Measurements from ENCODE around the gene TBCC. TPM values are rescaled to one million over a fixed set of nuclear protein-coding genes. Genes with fewer than 3 reads are reported as not detected.

TBCC gene
- total and polyA plus RNA-seq, 2 donors from 2014 or later, result 17.6 to 21.2 TPM

GRCh38 chr6:42722497-42722896 is 23.4 kb downstream of the TBCC start, which contains the start of gene PRPH2:
PRPH2 (minus strand) TSS chr6:42722597; CDS start chr6:42722334, 263 bp downstream.
- Histone ChIP-seq H3K4me3 (ENCODE audit: low read length in 3 of 3) (no peak within 1 kb of the TSS), H3K9me3 (ENCODE audit: control insufficient read depth in 2 of 3, insufficient read depth in 1 of 3, low read length in 3 of 3) (no peaks in the 10 kb centered on the region), H3K36me3 (ENCODE audit: control insufficient read depth in 2 of 3, insufficient read depth in 3 of 3, low read length in 3 of 3) (no peaks in the 10 kb centered on the region), H3K4me1 (ENCODE audit: control insufficient read depth in 2 of 3, insufficient read depth in 2 of 3, low read depth in 1 of 3, low read length in 3 of 3) (peaks cover 0 to 1% (median 0%) of the 10 kb centered on the region in 3 donors), H3K27ac (ENCODE audit: low read depth in 2 of 2, low read length in 2 of 2) (no peak within 1 kb of the TSS), H3K9ac (ENCODE audit: low read length in 3 of 3) (no peak within 1 kb of the TSS), H3K27me3 (ENCODE audit: control insufficient read depth, insufficient read depth, low read length) (no peaks in the 10 kb centered on the region)
- no peak for DNase-seq
- TF ChIP-seq, protein P1, sequence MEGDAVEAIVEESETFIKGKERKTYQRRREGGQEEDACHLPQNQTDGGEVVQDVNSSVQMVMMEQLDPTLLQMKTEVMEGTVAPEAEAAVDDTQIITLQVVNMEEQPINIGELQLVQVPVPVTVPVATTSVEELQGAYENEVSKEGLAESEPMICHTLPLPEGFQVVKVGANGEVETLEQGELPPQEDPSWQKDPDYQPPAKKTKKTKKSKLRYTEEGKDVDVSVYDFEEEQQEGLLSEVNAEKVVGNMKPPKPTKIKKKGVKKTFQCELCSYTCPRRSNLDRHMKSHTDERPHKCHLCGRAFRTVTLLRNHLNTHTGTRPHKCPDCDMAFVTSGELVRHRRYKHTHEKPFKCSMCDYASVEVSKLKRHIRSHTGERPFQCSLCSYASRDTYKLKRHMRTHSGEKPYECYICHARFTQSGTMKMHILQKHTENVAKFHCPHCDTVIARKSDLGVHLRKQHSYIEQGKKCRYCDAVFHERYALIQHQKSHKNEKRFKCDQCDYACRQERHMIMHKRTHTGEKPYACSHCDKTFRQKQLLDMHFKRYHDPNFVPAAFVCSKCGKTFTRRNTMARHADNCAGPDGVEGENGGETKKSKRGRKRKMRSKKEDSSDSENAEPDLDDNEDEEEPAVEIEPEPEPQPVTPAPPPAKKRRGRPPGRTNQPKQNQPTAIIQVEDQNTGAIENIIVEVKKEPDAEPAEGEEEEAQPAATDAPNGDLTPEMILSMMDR (IDR thresholded peaks at IDR 0.05; ENCODE audit: borderline replicate concordance, extremely low read depth, insufficient read depth), result no peak
- no peak for FAIRE-seq
- intact Hi-C loops (cut with DNase I), result loop anchor here (10.0 kb wide), 1 partner anchor 58 kb away; no protein-coding TSS in a partner anchor

DNA sequence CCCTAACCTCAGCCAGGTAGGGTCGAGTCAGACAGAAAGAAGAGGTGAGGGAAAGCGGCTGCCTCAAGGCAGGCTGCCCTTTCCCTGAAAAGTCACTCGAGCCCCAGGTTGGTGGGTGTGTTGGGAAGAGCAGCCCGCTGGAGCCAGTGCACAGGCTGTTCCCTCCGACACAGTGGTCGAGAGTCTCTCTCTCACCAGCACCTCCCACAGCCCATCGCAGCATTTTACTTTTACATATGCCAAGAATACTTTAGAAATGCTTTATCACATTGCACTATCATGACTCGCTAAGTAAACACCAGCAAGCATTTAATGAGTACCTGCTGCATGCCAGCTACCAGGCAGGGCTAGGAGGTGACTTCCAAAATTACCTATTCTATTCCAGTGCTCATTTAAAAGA is 25.2 kb downstream of the TBCC start:
- Histone ChIP-seq H3K9me3 (ENCODE audit: control insufficient read depth in 2 of 3, insufficient read depth in 1 of 3, low read length in 3 of 3) (no peaks in the 10 kb centered on the region), H3K4me3 (ENCODE audit: low read length in 3 of 3) (no peak overlapping the region), H3K4me1 (ENCODE audit: control insufficient read depth in 2 of 3, insufficient read depth in 2 of 3, low read depth in 1 of 3, low read length in 3 of 3) (no peaks in the 10 kb centered on the region), H3K27me3 (ENCODE audit: control insufficient read depth, insufficient read depth, low read length) (no peaks in the 10 kb centered on the region), H3K9ac (ENCODE audit: low read length in 3 of 3) (no peak overlapping the region), H3K36me3 (ENCODE audit: control insufficient read depth in 2 of 3, insufficient read depth in 3 of 3, low read length in 3 of 3) (no peaks in the 10 kb centered on the region), H3K27ac (ENCODE audit: low read depth in 2 of 2, low read length in 2 of 2) (no peak overlapping the region)
- intact Hi-C loops (cut with DNase I), result loop anchor here (10.0 kb wide), 1 partner anchor 56 kb away; no protein-coding TSS in a partner anchor
- TF ChIP-seq, protein P1 (IDR thresholded peaks at IDR 0.05; ENCODE audit: borderline replicate concordance, extremely low read depth, insufficient read depth), result no peak
- FAIRE-seq (no peak), DNase-seq (no peak)

GRCh38 chr6:42715871-42716270 is 30.0 kb downstream of the TBCC start:
- no peak overlapping the region for H3K4me3 ChIP-seq (ENCODE audit: low read length in 3 of 3)
- H3K9ac ChIP-seq (ENCODE audit: low read length in 3 of 3), result no peak overlapping the region
- no peaks in the 10 kb centered on the region for H3K4me1 ChIP-seq (ENCODE audit: control insufficient read depth in 2 of 3, insufficient read depth in 2 of 3, low read depth in 1 of 3, low read length in 3 of 3)
- TF ChIP-seq, protein P1 (IDR thresholded peaks at IDR 0.05; ENCODE audit: borderline replicate concordance, extremely low read depth, insufficient read depth), result no peak
- intact Hi-C loops (cut with DNase I), result no loop called here
- H3K27me3 ChIP-seq (ENCODE audit: control insufficient read depth, insufficient read depth, low read length), result no peaks in the 10 kb centered on the region
- H3K27ac ChIP-seq (ENCODE audit: low read depth in 2 of 2, low read length in 2 of 2), result no peak overlapping the region
- DNase-seq (peak in 1 of 5 donors; percentile 10), FAIRE-seq (no peak)
- H3K36me3 ChIP-seq (ENCODE audit: control insufficient read depth in 2 of 3, insufficient read depth in 3 of 3, low read length in 3 of 3), result no peaks in the 10 kb centered on the region
- H3K9me3 ChIP-seq (ENCODE audit: control insufficient read depth in 2 of 3, insufficient read depth in 1 of 3, low read length in 3 of 3), result peaks cover 0 to 7% (median 0%) of the 10 kb centered on the region in 3 donors
